Caco-2 (cell line): Measurements from ENCODE around the gene ASF1A. TPM values are rescaled to one million over a fixed set of nuclear protein-coding genes. Genes with fewer than 3 reads are reported as not detected.

Experiments
- BruUV-seq: library from RNA; stranded (reverse); fragments of 400-500 nt; replicated peaks from 2 replicates; lab custom pipeline; 2021; lab: Mats Ljungman, UMichigan
- CTCF ChIA-PET: fragments of 300-600 bp; sonication (Branson Sonifier 250); formaldehyde crosslinking; loops from one replicate; lab custom pipeline; 2022; ENCODE audit warnings: antibody characterized with exemption; lab: Charles Lee
- POLR2A ChIA-PET: fragments of 300-600 bp; sonication (Branson Sonifier 250); formaldehyde crosslinking; loops from one replicate; lab custom pipeline; 2022; ENCODE audit warnings: antibody characterized with exemption; lab: Charles Lee
- DNase-seq, 2 experiments: peaks; one replicate each; pipeline versions ENCODE4 v3.0.0 to v3.0.0-alpha.2; 2020 to 2022
- H3K27me3 ChIP-seq: replicated peaks from 2 replicates; pipeline ENCODE4 v1.6.0; 2011; ENCODE audit warnings: low read length; ENCODE audit not compliant: control insufficient read depth, insufficient read depth
- H3K36me3 ChIP-seq: 2 replicates; pipeline ENCODE4 v1.5.1; 2011; ENCODE audit warnings: low read length; ENCODE audit not compliant: control insufficient read depth, insufficient read depth
- H3K4me1 ChIP-seq: fragments of 250-450 bp; sonication (Bioruptor Pico); 2 replicates; pipeline ENCODE4 v1.5.1; 2020; ENCODE audit warnings: mild to moderate bottlenecking
- H3K4me3 ChIP-seq: 2 replicates; pipeline ENCODE4 v1.5.1; 2011; ENCODE audit warnings: low read depth, mild to moderate bottlenecking, control low read depth, low read length
- H3K9me3 ChIP-seq: fragments of 250-450 bp; sonication (Bioruptor Pico); 2 replicates; pipeline ENCODE4 v1.5.1; 2020; ENCODE audit warnings: mild to moderate bottlenecking, moderate library complexity
- H3K27ac Mint-ChIP-seq: one replicate; pipeline ENCODE4 v1.8.0; 2022; ENCODE audit warnings: mixed read lengths; ENCODE audit not compliant: unreplicated experiment
- H3K27me3 Mint-ChIP-seq: one replicate; pipeline ENCODE4 v1.8.0; 2022; ENCODE audit warnings: mixed read lengths; ENCODE audit not compliant: insufficient read depth, unreplicated experiment
- H3K36me3 Mint-ChIP-seq: one replicate; pipeline ENCODE4 v1.8.0; 2022; ENCODE audit warnings: mild to moderate bottlenecking, mixed read lengths; ENCODE audit not compliant: insufficient read depth, unreplicated experiment
- H3K4me1 Mint-ChIP-seq: one replicate; pipeline ENCODE4 v1.8.0; 2022; ENCODE audit warnings: low read depth, mixed read lengths; ENCODE audit not compliant: unreplicated experiment
- H3K4me3 Mint-ChIP-seq: one replicate; pipeline ENCODE4 v1.8.0; 2022; ENCODE audit warnings: mild to moderate bottlenecking, moderate library complexity, mixed read lengths; ENCODE audit not compliant: unreplicated experiment
- H3K9me3 Mint-ChIP-seq: one replicate; pipeline ENCODE4 v1.8.0; 2022; ENCODE audit warnings: mixed read lengths; ENCODE audit not compliant: unreplicated experiment
- intact Hi-C: fragments of 100-400 bp; cut with micrococcal nuclease; formaldehyde crosslinking; loops from one replicate; pipeline ENCODE4 v1.10.0; 2022; ENCODE audit not compliant: unreplicated experiment
- total RNA-seq: library from RNA; stranded (reverse); gene quantifications from 2 replicates; pipeline ENCODE4 v1.2.3, GENCODE V29; 2022
- TF ChIP-seq, protein P1 (sequence below), 2 experiments: fragments of 200-600 bp in 1 of 2; IDR thresholded peaks; 1 replicate in 1 of 2; 2 replicates in 1 of 2; pipeline versions ENCODE4 v1.5.1 to v1.8.0; 2011 to 2022; ENCODE audit warnings: antibody characterized with exemption in 1 of 2, control low read depth in 1 of 2, inconsistent platforms in 1 of 2, low read depth in 1 of 2, low read length in 1 of 2, mild to moderate bottlenecking in 1 of 2, moderate library complexity in 1 of 2; ENCODE audit not compliant: insufficient read depth in 1 of 2, severe bottlenecking in 1 of 2, unreplicated experiment in 1 of 2

The ASF1A gene
- total RNA-seq, 1 experiment from 2014 or later: 21.9 TPM

DNA sequence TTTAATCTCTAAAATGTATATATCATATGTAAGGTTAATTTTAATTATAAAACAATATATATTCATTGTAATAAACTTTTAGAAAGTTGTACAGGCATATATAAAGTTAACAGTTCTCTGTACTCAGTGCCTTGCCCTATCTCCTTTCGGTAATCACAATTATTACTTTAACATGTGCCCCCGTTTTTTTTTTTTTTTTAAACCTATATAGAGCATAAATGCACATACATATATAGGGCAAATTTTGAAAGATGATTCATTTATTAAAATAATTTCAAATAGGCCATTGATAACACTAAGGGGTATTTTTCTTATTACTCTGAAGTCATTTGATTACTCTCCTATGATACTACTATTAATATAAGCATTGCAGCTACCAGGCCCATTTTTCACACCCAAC lies 1.9 kb downstream of the ASF1A start:
- H3K9me3 ChIP-seq: no peaks in the 10 kb centered on the region
- peak overlapping the region; percentile 63 for H3K27ac Mint-ChIP-seq
- peaks cover 6% of the 10 kb centered on the region; the same call in 1 of the 2 replicates for H3K4me1 ChIP-seq
- no peak for DNase-seq
- peak overlapping the region; percentile 95 for H3K4me3 ChIP-seq
- no peaks in the 10 kb centered on the region for H3K9me3 Mint-ChIP-seq
- no peaks in the 10 kb centered on the region for H3K36me3 ChIP-seq
- no TSS peak for BruUV-seq
- TF ChIP-seq, protein P1, sequence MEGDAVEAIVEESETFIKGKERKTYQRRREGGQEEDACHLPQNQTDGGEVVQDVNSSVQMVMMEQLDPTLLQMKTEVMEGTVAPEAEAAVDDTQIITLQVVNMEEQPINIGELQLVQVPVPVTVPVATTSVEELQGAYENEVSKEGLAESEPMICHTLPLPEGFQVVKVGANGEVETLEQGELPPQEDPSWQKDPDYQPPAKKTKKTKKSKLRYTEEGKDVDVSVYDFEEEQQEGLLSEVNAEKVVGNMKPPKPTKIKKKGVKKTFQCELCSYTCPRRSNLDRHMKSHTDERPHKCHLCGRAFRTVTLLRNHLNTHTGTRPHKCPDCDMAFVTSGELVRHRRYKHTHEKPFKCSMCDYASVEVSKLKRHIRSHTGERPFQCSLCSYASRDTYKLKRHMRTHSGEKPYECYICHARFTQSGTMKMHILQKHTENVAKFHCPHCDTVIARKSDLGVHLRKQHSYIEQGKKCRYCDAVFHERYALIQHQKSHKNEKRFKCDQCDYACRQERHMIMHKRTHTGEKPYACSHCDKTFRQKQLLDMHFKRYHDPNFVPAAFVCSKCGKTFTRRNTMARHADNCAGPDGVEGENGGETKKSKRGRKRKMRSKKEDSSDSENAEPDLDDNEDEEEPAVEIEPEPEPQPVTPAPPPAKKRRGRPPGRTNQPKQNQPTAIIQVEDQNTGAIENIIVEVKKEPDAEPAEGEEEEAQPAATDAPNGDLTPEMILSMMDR (IDR thresholded peaks at IDR 0.05; ENCODE audit: insufficient read depth in 1 of 2, low read depth in 1 of 2, low read length in 1 of 2, severe bottlenecking in 1 of 2, unreplicated experiment in 1 of 2): no peak
- H3K27me3 ChIP-seq: no peaks in the 10 kb centered on the region
- intact Hi-C loops: loop anchor here (2.0 kb wide), 2 partner anchors 39 to 215 kb away; partner anchors contain the start of gene MCM9
- no peaks in the 10 kb centered on the region for H3K27me3 Mint-ChIP-seq
- H3K36me3 Mint-ChIP-seq: peaks cover 34% of the 10 kb centered on the region
- H3K4me1 Mint-ChIP-seq: no peaks in the 10 kb centered on the region
- peak overlapping the region; percentile 81 for H3K4me3 Mint-ChIP-seq
- ChIA-PET POLR2A (no interaction called here), CTCF (interaction anchor here (0.8 kb wide), 1 partner anchor 215 kb away, joined by 4 read pairs; no protein-coding TSS in a partner anchor)

DNA sequence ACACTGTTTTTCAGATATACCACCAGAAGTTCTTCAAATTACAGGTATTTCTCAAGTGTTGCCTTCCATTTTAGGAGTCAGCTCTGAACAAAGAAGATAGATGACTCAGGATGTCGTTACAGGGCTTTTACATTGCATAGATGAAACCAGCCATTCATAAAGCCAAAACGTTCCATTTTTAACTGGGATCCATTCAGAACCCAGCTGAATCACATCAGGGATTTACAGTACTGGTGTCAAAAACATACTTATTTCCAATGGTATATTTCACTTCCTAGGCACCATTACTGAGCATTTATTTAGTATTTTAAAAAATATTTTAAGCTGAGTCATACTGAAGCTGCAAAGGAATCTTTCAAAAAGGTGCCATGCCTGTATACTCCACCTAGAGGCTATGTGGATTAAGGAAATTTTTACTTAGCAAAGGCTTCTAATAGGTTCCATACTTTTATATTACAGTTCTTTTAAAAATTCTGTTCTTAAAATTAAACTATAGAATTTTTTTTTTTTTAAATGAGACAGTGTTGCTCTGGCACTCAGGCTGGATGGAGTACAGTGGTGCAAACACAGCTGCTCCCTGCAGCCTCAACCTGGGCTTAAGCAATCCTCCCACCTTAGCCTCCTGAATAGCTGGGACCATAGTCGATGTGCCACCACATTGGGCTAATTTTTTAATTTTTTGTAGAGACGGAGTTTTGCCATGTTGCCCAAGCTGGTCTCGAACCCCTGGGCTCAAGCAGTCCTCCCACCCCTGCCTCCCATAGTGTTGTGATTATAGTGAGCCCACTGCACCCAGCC lies 2.6 kb downstream of the ASF1A start:
- Histone ChIP-seq H3K4me3 (no peak overlapping the region), H3K27me3 (no peaks in the 10 kb centered on the region), H3K4me1 (peaks cover 6% of the 10 kb centered on the region; the same call in 1 of the 2 replicates), H3K36me3 (no peaks in the 10 kb centered on the region), H3K9me3 (no peaks in the 10 kb centered on the region)
- no TSS peak for BruUV-seq
- ChIA-PET POLR2A (no interaction called here), CTCF (interaction anchor here (0.8 kb wide), 1 partner anchor 214 kb away, joined by 4 read pairs; no protein-coding TSS in a partner anchor)
- intact Hi-C loops: no loop called here
- no peak for DNase-seq
- Mint-ChIP-seq H3K9me3 (no peaks in the 10 kb centered on the region), H3K4me3 (peak overlapping the region; percentile 81), H3K27ac (peak overlapping the region; percentile 63), H3K4me1 (no peaks in the 10 kb centered on the region), H3K36me3 (peaks cover 36% of the 10 kb centered on the region), H3K27me3 (no peaks in the 10 kb centered on the region)
- TF ChIP-seq, protein P1 (IDR thresholded peaks at IDR 0.05; ENCODE audit: insufficient read depth in 1 of 2, low read depth in 1 of 2, low read length in 1 of 2, severe bottlenecking in 1 of 2, unreplicated experiment in 1 of 2): peak; percentile 40 to 52

DNA sequence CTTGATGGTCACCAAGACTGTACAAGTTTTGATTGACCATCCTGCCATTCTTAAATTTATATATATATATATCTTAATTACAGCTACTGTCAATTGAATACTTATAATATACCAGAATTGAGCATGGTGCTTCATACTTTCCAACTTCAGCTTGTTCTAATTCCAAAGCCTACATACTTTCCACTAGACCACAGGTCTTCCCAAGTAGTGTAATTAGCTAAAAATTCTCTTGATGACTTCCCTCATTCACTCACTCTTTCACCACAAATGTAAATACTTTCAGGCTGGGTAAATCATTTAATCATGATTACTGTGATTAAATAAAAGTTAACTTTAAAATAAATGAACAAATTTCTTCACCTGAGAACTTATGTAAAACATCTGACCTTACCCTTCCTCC lies 3.4 kb downstream of the ASF1A start:
- Mint-ChIP-seq H3K27ac (no peak overlapping the region), H3K27me3 (no peaks in the 10 kb centered on the region), H3K9me3 (no peaks in the 10 kb centered on the region), H3K4me1 (no peaks in the 10 kb centered on the region), H3K4me3 (no peak overlapping the region), H3K36me3 (peaks cover 44% of the 10 kb centered on the region)
- Histone ChIP-seq H3K27me3 (no peaks in the 10 kb centered on the region), H3K4me3 (no peak overlapping the region), H3K4me1 (peaks cover 6% of the 10 kb centered on the region; the same call in 1 of the 2 replicates), H3K9me3 (no peaks in the 10 kb centered on the region), H3K36me3 (no peaks in the 10 kb centered on the region)
- no peak for DNase-seq
- no TSS peak for BruUV-seq
- intact Hi-C loops: no loop called here
- CTCF ChIA-PET: no interaction called here
- TF ChIP-seq, protein P1 (IDR thresholded peaks at IDR 0.05; ENCODE audit: insufficient read depth in 1 of 2, low read depth in 1 of 2, low read length in 1 of 2, severe bottlenecking in 1 of 2, unreplicated experiment in 1 of 2): no peak
- POLR2A ChIA-PET: interaction anchor here (0.6 kb wide), 1 partner anchor 332 kb away, joined by 3 read pairs; no protein-coding TSS in a partner anchor
